Measurements from ENCODE around the gene SCO2.

Gene SCO2

GRCh38 chr22:50525104-50525857 is at the start of gene SCO2:
Gene SCO2, minus strand, starts transcription at chr22:50525598. Its CDS starts 1,187 bp downstream, at chr22:50524411.
- DNase-seq = peak; percentile 93 to 97

- no peak for DNase-seq
These were observed 49.0 kb upstream of the SCO2 start for GRCh38 chr22:50574383-50574755.

GRCh38 chr22:50573491-50574382 is 48.3 kb upstream of the SCO2 start:
- no peak for DNase-seq

GRCh38 chr22:50572965-50573364 is 47.6 kb upstream of the SCO2 start:
- DNase-seq = no peak

- DNase-seq = no peak
These were observed 46.1 kb upstream of the SCO2 start for GRCh38 chr22:50571264-50572175.

GRCh38 chr22:50570861-50571260 is 45.5 kb upstream of the SCO2 start:
- no peak for DNase-seq

- no peak for DNase-seq
These were observed 44.6 kb upstream of the SCO2 start for GRCh38 chr22:50569896-50570535.

- DNase-seq = no peak
These were observed 43.7 kb upstream of the SCO2 start for GRCh38 chr22:50569041-50569459.

- peak; percentile 12 to 36 for DNase-seq
These were observed 43.2 kb upstream of the SCO2 start for GRCh38 chr22:50568626-50569025.

- DNase-seq = no peak
These were observed 42.4 kb upstream of the SCO2 start for GRCh38 chr22:50567721-50568252.

GRCh38 chr22:50564289-50564688 is 38.9 kb upstream of the SCO2 start:
- DNase-seq = no peak

GRCh38 chr22:50563413-50564160 is 38.2 kb upstream of the SCO2 start:
- DNase-seq = no peak

GRCh38 chr22:50562523-50563412 is 37.4 kb upstream of the SCO2 start, which contains the start of gene SYCE3:
Gene SYCE3, minus strand, starts transcription at chr22:50562919. Its CDS starts 6,514 bp downstream, at chr22:50556405.
- peak; percentile 96 to 98 for DNase-seq

GRCh38 chr22:50561401-50562358 is 36.3 kb upstream of the SCO2 start:
- no peak for DNase-seq

- no peak for DNase-seq
These were observed 34.6 kb upstream of the SCO2 start for GRCh38 chr22:50560034-50560433.

- DNase-seq = no peak
These were observed 31.3 kb upstream of the SCO2 start for GRCh38 chr22:50556703-50557102.

GRCh38 chr22:50553310-50553709 is 27.9 kb upstream of the SCO2 start:
- DNase-seq = no peak

GRCh38 chr22:50551160-50551752 is 25.9 kb upstream of the SCO2 start:
- no peak for DNase-seq

Measured in SHP77 (cell line).